ENCODE measurements around the gene MAGI2.

The MAGI2 gene

DNA sequence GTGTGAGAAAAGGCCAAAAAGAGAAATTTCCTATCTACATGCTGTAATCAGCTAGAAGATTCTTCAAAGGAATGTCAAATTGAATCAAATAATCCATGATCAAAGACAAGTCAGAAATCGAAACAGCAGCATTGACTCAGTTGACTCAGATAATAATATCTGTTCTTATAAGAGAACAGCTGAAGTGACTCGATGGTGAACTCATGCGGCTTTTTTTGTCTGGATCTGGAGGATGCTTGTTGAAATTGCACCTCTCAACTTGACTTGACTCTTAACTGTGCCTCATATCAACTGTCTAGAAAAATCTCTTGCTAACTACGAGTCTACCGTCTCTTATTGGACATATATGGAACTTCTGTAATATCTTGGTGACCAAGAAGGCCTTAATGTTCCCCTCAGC lies 1055.4 kb downstream of the MAGI2 start:
- H3K27ac ChIP-seq (ENCODE audit: low read length), result no peak overlapping the region
- no peak overlapping the region for H3K4me3 ChIP-seq (ENCODE audit: low read length)
- H3K36me3 ChIP-seq (ENCODE audit: control insufficient read depth, low read depth, low read length), result no peaks in the 10 kb centered on the region
- H3K4me1 ChIP-seq (ENCODE audit: control insufficient read depth, low read depth, low read length), result peaks cover 53% of the 10 kb centered on the region
- no peak overlapping the region for H3K9ac ChIP-seq (ENCODE audit: low read length)
- H3K9me3 ChIP-seq (ENCODE audit: control insufficient read depth, low read depth, low read length), result no peaks in the 10 kb centered on the region
- H3K27me3 ChIP-seq (ENCODE audit: control insufficient read depth, insufficient read depth, low read length), result no peaks in the 10 kb centered on the region

DNA sequence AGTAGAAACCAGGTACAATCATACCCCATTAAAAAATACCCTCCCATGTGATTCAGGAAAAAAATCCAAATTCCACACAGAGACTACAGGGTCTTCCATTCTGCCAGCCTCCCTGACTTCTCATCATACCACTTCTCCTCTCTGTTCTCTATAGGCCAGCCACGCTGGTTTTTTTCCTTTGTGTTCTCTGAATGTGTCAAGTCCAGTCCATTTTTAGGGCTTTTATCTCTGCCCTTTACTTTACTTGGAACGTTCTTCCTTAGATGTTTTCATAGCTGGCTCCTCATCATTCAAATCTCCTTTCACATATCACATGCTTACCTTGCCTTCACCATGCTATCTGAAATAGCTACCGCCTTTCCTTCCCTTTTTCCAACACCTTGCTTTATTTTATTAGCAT lies 1057.3 kb downstream of the MAGI2 start:
- no peak overlapping the region for H3K27ac ChIP-seq (ENCODE audit: low read length)
- H3K4me1 ChIP-seq (ENCODE audit: control insufficient read depth, low read depth, low read length), result peaks cover 43% of the 10 kb centered on the region

DNA sequence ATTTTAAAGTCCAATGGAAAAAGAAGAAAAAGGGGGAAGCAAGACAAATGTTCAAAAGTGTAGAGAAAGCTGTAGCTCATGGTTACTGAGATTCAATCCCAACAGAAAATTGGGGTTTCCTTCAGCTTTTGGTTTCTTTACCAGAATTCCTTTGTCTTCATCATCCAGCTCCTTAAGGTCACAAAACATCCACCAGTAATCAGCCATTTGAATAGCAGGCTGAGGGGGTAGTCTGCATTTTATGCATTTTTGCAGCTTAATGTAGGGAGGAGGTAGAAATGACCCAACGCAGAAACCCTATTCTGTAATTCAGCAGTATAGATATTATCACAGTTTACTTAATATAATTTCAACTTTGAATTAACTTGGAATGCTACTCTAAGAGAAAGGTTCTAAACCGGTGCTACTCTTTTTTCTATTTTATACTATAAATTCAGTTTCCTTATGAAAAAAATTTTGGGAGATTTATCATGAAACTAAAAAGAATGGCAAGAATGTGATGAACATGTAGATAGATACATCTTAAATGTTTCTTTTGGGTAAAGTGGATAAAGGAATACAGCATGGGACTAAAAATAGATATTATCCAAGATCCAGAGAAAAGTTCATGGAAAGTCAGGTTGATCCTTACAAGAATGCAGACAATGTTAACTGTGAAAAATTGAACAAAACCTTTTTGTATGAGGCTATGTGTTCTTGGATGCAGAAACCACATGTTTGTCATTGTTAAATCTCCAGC lies 1058.0 kb downstream of the MAGI2 start:
- no peaks in the 10 kb centered on the region for H3K27me3 ChIP-seq (ENCODE audit: control insufficient read depth, insufficient read depth, low read length)
- peaks cover 36% of the 10 kb centered on the region for H3K4me1 ChIP-seq (ENCODE audit: control insufficient read depth, low read depth, low read length)
- H3K9ac ChIP-seq (ENCODE audit: low read length), result no peak overlapping the region
- H3K9me3 ChIP-seq (ENCODE audit: control insufficient read depth, low read depth, low read length), result no peaks in the 10 kb centered on the region
- H3K36me3 ChIP-seq (ENCODE audit: control insufficient read depth, low read depth, low read length), result no peaks in the 10 kb centered on the region
- H3K27ac ChIP-seq (ENCODE audit: low read length), result no peak overlapping the region
- H3K4me3 ChIP-seq (ENCODE audit: low read length), result no peak overlapping the region

More for the DNA sequence above, 1057.3 kb downstream of the MAGI2 start:
- no peak overlapping the region for H3K9ac ChIP-seq (ENCODE audit: low read length)
- no peak overlapping the region for H3K4me3 ChIP-seq (ENCODE audit: low read length)
- no peaks in the 10 kb centered on the region for H3K27me3 ChIP-seq (ENCODE audit: control insufficient read depth, insufficient read depth, low read length)
- no peaks in the 10 kb centered on the region for H3K9me3 ChIP-seq (ENCODE audit: control insufficient read depth, low read depth, low read length)
- no peaks in the 10 kb centered on the region for H3K36me3 ChIP-seq (ENCODE audit: control insufficient read depth, low read depth, low read length)

DNA sequence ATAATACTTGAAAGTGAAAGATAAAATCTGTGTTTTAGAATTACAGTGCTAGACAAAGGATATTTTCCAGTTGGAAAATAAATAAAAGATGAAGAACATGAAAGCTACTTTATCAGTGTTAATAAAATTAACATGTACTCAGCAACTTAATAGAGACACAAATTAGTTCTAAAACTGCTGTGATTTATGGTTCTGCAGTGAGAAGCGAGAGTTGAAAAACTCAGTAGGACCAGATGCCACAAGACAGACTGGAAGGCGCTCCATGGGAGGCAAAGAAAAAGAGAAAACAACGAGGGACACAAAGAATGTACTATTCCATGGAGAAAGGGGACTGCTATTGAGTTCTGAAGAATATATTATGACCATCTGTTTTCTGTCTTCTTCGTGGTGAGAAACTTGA lies 1064.4 kb downstream of the MAGI2 start:
- Histone ChIP-seq H3K9me3 (ENCODE audit: control insufficient read depth, low read depth, low read length) (no peaks in the 10 kb centered on the region), H3K27ac (ENCODE audit: low read length) (no peak overlapping the region), H3K4me1 (ENCODE audit: control insufficient read depth, low read depth, low read length) (peaks cover 8% of the 10 kb centered on the region), H3K9ac (ENCODE audit: low read length) (no peak overlapping the region), H3K27me3 (ENCODE audit: control insufficient read depth, insufficient read depth, low read length) (no peaks in the 10 kb centered on the region), H3K4me3 (ENCODE audit: low read length) (no peak overlapping the region), H3K36me3 (ENCODE audit: control insufficient read depth, low read depth, low read length) (no peaks in the 10 kb centered on the region)

DNA sequence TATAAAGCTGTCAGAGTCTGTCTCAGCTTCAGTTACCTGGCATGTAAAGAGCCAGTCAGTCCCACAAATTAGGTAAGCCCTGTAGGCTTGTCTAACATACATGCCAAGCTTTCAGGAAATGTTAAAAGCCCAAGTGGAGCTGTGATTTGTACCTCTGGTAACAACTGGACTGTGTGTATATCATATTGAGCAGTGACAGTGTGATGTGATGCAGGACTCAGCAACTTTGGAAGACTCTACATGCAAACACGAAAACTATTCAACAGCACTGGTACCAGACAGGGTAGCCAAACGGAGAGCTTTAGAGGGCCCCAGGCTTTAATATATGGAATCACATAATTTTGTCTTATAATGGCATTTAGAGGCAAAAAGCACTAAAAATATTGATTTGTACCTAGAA lies 1066.9 kb downstream of the MAGI2 start:
- Histone ChIP-seq H3K4me1 (ENCODE audit: control insufficient read depth, low read depth, low read length) (peaks cover 8% of the 10 kb centered on the region), H3K27me3 (ENCODE audit: control insufficient read depth, insufficient read depth, low read length) (no peaks in the 10 kb centered on the region), H3K4me3 (ENCODE audit: low read length) (no peak overlapping the region), H3K27ac (ENCODE audit: low read length) (no peak overlapping the region), H3K36me3 (ENCODE audit: control insufficient read depth, low read depth, low read length) (no peaks in the 10 kb centered on the region), H3K9me3 (ENCODE audit: control insufficient read depth, low read depth, low read length) (no peaks in the 10 kb centered on the region), H3K9ac (ENCODE audit: low read length) (no peak overlapping the region)

DNA sequence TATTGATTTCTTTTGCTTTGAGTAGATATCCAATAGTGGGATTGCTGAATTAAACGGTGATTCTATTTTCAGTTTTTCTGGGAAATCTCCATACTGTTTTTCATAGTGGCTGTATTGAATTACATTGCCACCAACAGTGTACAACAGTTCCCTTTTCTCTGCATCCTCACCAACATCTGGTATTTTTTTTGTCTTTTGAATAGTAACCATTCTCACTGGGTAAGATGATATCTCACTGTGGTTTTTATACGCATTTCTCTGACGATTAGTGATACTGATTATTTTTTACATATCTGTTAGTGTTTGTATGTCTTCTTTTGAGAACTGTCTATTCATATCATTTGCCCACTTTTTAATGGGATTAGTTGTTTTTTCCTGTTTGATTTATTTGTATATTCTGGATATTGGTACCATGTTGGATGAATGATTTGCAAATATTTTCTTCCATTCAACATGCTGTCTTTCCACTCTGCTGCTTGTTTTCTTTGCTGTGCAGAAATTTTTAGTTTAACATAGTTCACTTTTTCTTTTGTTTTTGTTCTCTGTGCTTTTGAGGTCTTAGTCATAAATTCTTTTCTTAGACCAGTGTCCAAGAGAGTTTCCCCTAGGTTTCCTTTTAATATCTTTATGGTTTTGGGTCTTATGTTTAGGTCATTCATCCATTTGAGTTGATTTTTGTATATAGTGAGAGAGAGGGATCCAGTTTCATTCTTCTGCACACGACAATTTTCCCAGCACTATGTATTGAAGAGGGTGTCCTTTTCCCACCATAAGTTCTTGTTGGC lies 1070.2 kb downstream of the MAGI2 start:
- H3K4me3 ChIP-seq (ENCODE audit: low read length), result no peak overlapping the region

DNA sequence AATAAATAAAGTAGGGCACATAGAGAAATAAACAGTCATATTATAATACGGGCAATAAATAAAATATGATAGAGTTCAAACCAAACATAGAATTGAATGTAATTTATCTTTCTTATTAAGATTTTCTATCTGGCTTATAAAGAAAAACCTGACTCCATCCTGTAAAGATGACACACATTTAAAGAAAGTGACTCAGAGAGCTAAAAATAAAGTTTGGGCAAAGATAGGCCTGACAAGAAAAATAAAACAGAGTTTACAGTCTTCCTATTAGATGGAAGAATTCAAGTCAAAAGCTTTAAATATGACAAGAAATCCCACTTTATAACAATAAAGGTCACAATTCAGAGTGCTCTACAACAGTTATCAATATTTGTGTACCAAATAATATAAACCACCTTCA lies 1074.3 kb downstream of the MAGI2 start:
- Histone ChIP-seq H3K9ac (ENCODE audit: low read length) (no peak overlapping the region), H3K27ac (ENCODE audit: low read length) (no peak overlapping the region), H3K4me1 (ENCODE audit: control insufficient read depth, low read depth, low read length) (no peaks in the 10 kb centered on the region), H3K4me3 (ENCODE audit: low read length) (no peak overlapping the region), H3K36me3 (ENCODE audit: control insufficient read depth, low read depth, low read length) (no peaks in the 10 kb centered on the region), H3K27me3 (ENCODE audit: control insufficient read depth, insufficient read depth, low read length) (no peaks in the 10 kb centered on the region), H3K9me3 (ENCODE audit: control insufficient read depth, low read depth, low read length) (no peaks in the 10 kb centered on the region)

More for the DNA sequence above, 1070.2 kb downstream of the MAGI2 start:
- Histone ChIP-seq H3K27ac (ENCODE audit: low read length) (no peak overlapping the region), H3K9ac (ENCODE audit: low read length) (no peak overlapping the region), H3K9me3 (ENCODE audit: control insufficient read depth, low read depth, low read length) (no peaks in the 10 kb centered on the region), H3K27me3 (ENCODE audit: control insufficient read depth, insufficient read depth, low read length) (no peaks in the 10 kb centered on the region), H3K4me1 (ENCODE audit: control insufficient read depth, low read depth, low read length) (no peaks in the 10 kb centered on the region), H3K36me3 (ENCODE audit: control insufficient read depth, low read depth, low read length) (no peaks in the 10 kb centered on the region)

DNA sequence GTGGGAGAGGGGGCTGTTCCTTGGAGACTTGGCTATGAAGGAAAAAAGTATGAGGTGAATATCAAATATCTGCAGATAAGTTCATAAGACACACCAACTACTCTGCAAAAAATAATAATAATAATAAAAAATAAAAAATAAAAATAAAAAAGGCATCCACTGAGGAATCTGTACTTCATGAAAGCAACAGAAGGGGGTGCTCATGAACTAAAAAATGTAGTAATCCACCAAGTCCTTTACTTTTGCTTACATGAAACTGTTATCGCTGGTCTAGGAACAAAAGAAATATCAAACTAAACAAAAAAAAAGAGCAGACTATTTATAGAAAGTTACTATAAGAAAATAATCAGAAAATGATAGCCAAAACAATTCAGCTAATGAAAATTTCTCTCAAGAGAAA lies 1075.9 kb downstream of the MAGI2 start:
- no peak overlapping the region for H3K9ac ChIP-seq (ENCODE audit: low read length)

DNA sequence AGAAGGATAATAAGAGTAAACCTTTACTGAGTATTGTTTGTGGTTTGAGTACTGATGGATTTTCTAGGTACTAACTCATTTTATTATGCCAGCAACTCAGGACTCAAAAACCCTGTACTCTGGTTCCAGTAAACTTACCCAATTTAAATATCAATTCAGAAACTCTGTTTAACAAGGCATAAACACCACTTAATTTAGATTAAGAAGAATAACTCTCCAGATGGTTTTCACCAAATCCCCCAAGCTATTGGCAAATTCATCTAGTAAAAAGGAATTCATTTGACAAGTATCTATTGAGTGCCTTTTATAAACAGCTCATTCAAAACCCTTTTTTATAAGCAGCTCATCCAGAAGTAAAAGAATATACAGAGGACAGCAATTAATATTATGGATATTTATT lies 1082.5 kb downstream of the MAGI2 start:
- no peaks in the 10 kb centered on the region for H3K4me1 ChIP-seq (ENCODE audit: control insufficient read depth, low read depth, low read length)
- H3K9ac ChIP-seq (ENCODE audit: low read length), result no peak overlapping the region
- H3K36me3 ChIP-seq (ENCODE audit: control insufficient read depth, low read depth, low read length), result no peaks in the 10 kb centered on the region
- H3K27me3 ChIP-seq (ENCODE audit: control insufficient read depth, insufficient read depth, low read length), result no peaks in the 10 kb centered on the region
- H3K4me3 ChIP-seq (ENCODE audit: low read length), result no peak overlapping the region
- H3K9me3 ChIP-seq (ENCODE audit: control insufficient read depth, low read depth, low read length), result no peaks in the 10 kb centered on the region
- H3K27ac ChIP-seq (ENCODE audit: low read length), result no peak overlapping the region

More for the DNA sequence above, 1075.9 kb downstream of the MAGI2 start:
- no peaks in the 10 kb centered on the region for H3K36me3 ChIP-seq (ENCODE audit: control insufficient read depth, low read depth, low read length)
- no peaks in the 10 kb centered on the region for H3K4me1 ChIP-seq (ENCODE audit: control insufficient read depth, low read depth, low read length)
- H3K27ac ChIP-seq (ENCODE audit: low read length), result no peak overlapping the region
- H3K27me3 ChIP-seq (ENCODE audit: control insufficient read depth, insufficient read depth, low read length), result no peaks in the 10 kb centered on the region
- no peak overlapping the region for H3K4me3 ChIP-seq (ENCODE audit: low read length)
- no peaks in the 10 kb centered on the region for H3K9me3 ChIP-seq (ENCODE audit: control insufficient read depth, low read depth, low read length)

DNA sequence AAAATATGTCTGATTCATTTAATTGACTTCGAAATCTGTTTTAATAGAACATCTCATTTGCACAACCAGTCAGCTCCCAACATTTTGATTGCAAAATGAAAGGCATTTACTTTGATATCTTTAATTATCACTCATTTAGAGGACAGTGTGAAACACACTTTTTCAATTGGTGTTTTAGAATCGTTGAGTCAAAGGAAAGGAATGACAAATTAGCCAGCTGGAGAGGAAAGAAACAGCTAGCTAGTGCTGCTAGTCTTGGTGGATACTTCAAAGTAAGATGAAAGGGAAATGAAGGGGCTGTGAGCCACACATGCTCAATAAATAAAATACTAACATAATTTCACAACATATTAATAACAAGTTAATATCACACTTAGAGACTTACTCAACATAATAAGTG lies 1084.7 kb downstream of the MAGI2 start:
- Histone ChIP-seq H3K27me3 (ENCODE audit: control insufficient read depth, insufficient read depth, low read length) (no peaks in the 10 kb centered on the region), H3K36me3 (ENCODE audit: control insufficient read depth, low read depth, low read length) (no peaks in the 10 kb centered on the region), H3K4me1 (ENCODE audit: control insufficient read depth, low read depth, low read length) (no peaks in the 10 kb centered on the region), H3K4me3 (ENCODE audit: low read length) (no peak overlapping the region), H3K9me3 (ENCODE audit: control insufficient read depth, low read depth, low read length) (no peaks in the 10 kb centered on the region), H3K9ac (ENCODE audit: low read length) (no peak overlapping the region), H3K27ac (ENCODE audit: low read length) (no peak overlapping the region)

DNA sequence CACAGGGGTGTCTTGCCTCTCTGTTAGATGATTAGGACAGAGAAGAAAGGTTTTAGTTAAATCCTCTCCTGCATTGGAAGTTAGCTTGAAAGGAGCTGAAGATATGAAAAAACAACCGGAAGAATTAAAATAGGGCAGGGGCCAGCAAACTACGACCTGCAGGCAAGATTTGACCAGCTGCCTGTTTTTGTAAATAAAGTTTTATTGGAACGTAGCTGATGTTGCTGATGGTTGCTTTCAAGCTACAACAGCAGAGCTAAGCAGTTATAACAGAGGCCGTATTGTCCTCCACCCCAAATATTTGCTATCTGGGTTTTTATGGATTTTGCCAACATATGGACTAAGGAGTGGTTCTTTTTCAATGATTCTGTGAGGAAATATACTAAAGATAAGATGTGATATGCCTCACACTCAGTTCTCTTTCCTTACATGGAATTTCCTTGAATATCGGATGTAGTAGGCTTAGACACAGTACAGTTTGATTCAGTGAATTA lies 1086.1 kb downstream of the MAGI2 start:
- H3K27ac ChIP-seq (ENCODE audit: low read length), result no peak overlapping the region
- H3K4me3 ChIP-seq (ENCODE audit: low read length), result no peak overlapping the region
- no peak overlapping the region for H3K9ac ChIP-seq (ENCODE audit: low read length)
- H3K9me3 ChIP-seq (ENCODE audit: control insufficient read depth, low read depth, low read length), result no peaks in the 10 kb centered on the region
- no peaks in the 10 kb centered on the region for H3K27me3 ChIP-seq (ENCODE audit: control insufficient read depth, insufficient read depth, low read length)
- no peaks in the 10 kb centered on the region for H3K36me3 ChIP-seq (ENCODE audit: control insufficient read depth, low read depth, low read length)
- no peaks in the 10 kb centered on the region for H3K4me1 ChIP-seq (ENCODE audit: control insufficient read depth, low read depth, low read length)

All from iPS-18a (cell line).